Heart left ventricle (tissue), 16 donors: ENCODE results near the gene SLC2A4RG. TPM values are rescaled to one million over a fixed set of nuclear protein-coding genes. Genes with fewer than 3 reads are reported as not detected.
A peak's percentile ranks its signal among the peaks of the same experiment; 100 is the strongest.

Experiments used
- ATAC-seq, 4 donors: fragments of 200-7000 bp; cut with Tn5 transposase; one replicate each; pipeline ENCODE4 v1.9.1; 2020 to 2022; ENCODE audit warnings: moderate library complexity in 4 of 4, mild to moderate bottlenecking in 3 of 4, moderate number of reproducible peaks in 1 of 4
- DNase-seq, 5 donors: peaks; one replicate each; pipeline ENCODE4 v3.0.0-alpha.2; 2020
- H3K27ac ChIP-seq, 12 donors: fragments of 200-600 bp; sonication (generic) in 4 of 12; one replicate each; pipeline versions ENCODE4 v1.5.0 to v1.8.0; 2016 to 2022; ENCODE audit warnings: mild to moderate bottlenecking in 2 of 12
- H3K27me3 ChIP-seq, 9 donors: fragments of 200-600 bp; sonication (generic) in 2 of 9; one replicate each; pipeline versions ENCODE4 v1.5.1 to v1.8.0; 2016 to 2022; ENCODE audit warnings: mild to moderate bottlenecking in 3 of 9
- H3K36me3 ChIP-seq, 9 donors: fragments of 200-600 bp; sonication (generic) in 2 of 9; one replicate each; pipeline versions ENCODE4 v1.5.0 to v1.8.0; 2018 to 2022; ENCODE audit warnings: mild to moderate bottlenecking in 2 of 9
- H3K4me1 ChIP-seq, 12 donors: fragments of 200-600 bp; sonication (generic) in 4 of 12; one replicate each; pipeline versions ENCODE4 v1.5.0 to v1.8.0; 2016 to 2022; ENCODE audit warnings: mild to moderate bottlenecking in 3 of 12
- H3K4me3 ChIP-seq, 12 donors: fragments of 200-600 bp; sonication (generic) in 4 of 12; one replicate each; pipeline versions ENCODE4 v1.5.0 to v1.8.0; 2017 to 2022; ENCODE audit warnings: mild to moderate bottlenecking in 9 of 12, moderate library complexity in 4 of 12
- H3K9me3 ChIP-seq, 12 donors: fragments of 200-600 bp; sonication (generic) in 4 of 12; one replicate each; pipeline versions ENCODE4 v1.5.0 to v1.8.0; 2016 to 2022; ENCODE audit warnings: mild to moderate bottlenecking in 1 of 12
- POLR2A ChIP-seq, 2 donors: fragments of 450-650 bp; IDR thresholded peaks; one replicate each; pipeline ENCODE4 v1.6.1; 2017; ENCODE audit warnings: antibody characterized with exemption in 2 of 2, mild to moderate bottlenecking in 2 of 2, moderate library complexity in 2 of 2
- WGBS, 4 donors: extraction: QIAGEN DNeasy Blood & Tissue Kit in 2 of 4; methylation state at CpG; one replicate each; pipeline versions ENCODE4 v1.1.5 to v1.1.7; 2013 to 2018; 5-methylcytosine and 5-hydroxymethylcytosine counted together
- intact Hi-C, 10 donors: fragments of 100-400 bp; cut with DNase I; formaldehyde crosslinking; loops; one replicate each; pipeline versions ENCODE4 v1.11.1 to v1.14.2; 2022
- long read RNA-seq, 3 donors: library from polyadenylated mRNA; unstranded; transcript quantifications; one replicate each; pipeline ENCODE4 v2.0.0, GENCODE V29; 2020 to 2021
- polyA plus RNA-seq, 2 donors: library from polyadenylated mRNA; stranded (reverse); fragments of 200-250 nt; gene quantifications; one replicate each; pipeline ENCODE4 v1.2.3, GENCODE V29; 2013
- total RNA-seq, 9 donors: library from RNA; depleted of rRNA in 2 of 9; stranded (reverse); fragments of >200 nt in 2 of 9; fragmentation: NEBNext Ultra II Directional in 3 of 9; extraction: Animal tissue kit (Norgen Biotek cat#: 25700) in 3 of 9; gene quantifications; one replicate each; pipeline versions ENCODE4 v1.1.0 to v1.2.4, GENCODE V29; 2016 to 2023
- TF ChIP-seq, protein P1 (sequence below), 12 donors: fragments of 200-600 bp; sonication (generic) in 4 of 12; IDR thresholded peaks; one replicate each; pipeline versions ENCODE4 v1.5.0 to v1.8.0; 2018 to 2022; ENCODE audit warnings: antibody characterized with exemption in 12 of 12, mild to moderate bottlenecking in 5 of 12
- donor health status: ischemic (EF 13 %, LVEDD 7.1; RV severe dilation, severe dysfunction).
- donor health status: healthy with polysubstance abuse.
- donor health status: DM: no; HTN: yes; CAD: no.
- donor health status: DM: no; HTN: no; CAD: no.
- donor health status: ischemic (EF 25% LVEDD 6.9; RV normal size, moderate dysfunction).
- donor health status: ischemic (EF 25% LVEDD 5.7; RV mildly dilated, moderate dysfunction).
- donor health status: healthy.
- donor health status: DM: yes; HTN: yes; CAD: no.
- donor health status: ischemic (EF 35%, LVEDD 5.7; RV mildly dilated, moderate dysfunction).
- donor health status: nonischemic (EF 11% LVEDD 7.7; RV severe dilation, severe dysfunction).
- donor health status: DM: yes; HTN: yes; CAD: no.
- donor health status: PGD.
- donor health status: ischemic (EF 29% LVEDD 5.4; RV normal size, mild dysfunction).
- donor health status: nonischemic (EF 23%, LVEDD 6.1; RV moderate dilation, normal function).

SLC2A4RG gene
- total RNA-seq (10 to 100 TPM; 41.4 to 82.5 (median 70.7) TPM), polyA plus RNA-seq (10 to 100 TPM; 18.3 to 80.3 TPM)
- long read RNA-seq, donor 1, transcript SLC2A4RG-201 (8 exons, 1,731 nt) = major isoform, 28 of 69 reads
- long read RNA-seq, donor 1, partial matches to known transcripts = 13 of 69 reads
- long read RNA-seq, donor 1, other reads (novel, unspliced or antisense) = 26 of 69 reads
- long read RNA-seq, donor 2, partial matches to known transcripts = 15 of 18 reads
- long read RNA-seq, donor 2, other reads (novel, unspliced or antisense) = 2 of 18 reads
- long read RNA-seq, donor 3, transcript SLC2A4RG-201 (8 exons, 1,731 nt) = major isoform, 22 of 34 reads
- long read RNA-seq, donor 3, partial matches to known transcripts = 5 of 34 reads
- long read RNA-seq, donor 3, other reads (novel, unspliced or antisense) = 6 of 34 reads

- Histone ChIP-seq H3K4me1 (peaks cover 9 to 46% (median 35%) of the 10 kb centered on the region in 12 donors), H3K4me3 (peak within 1 kb of the TSS; percentile 51 to 95 (median 68)), H3K27ac (peak within 1 kb of the TSS; percentile 87 to 100 (median 96)), H3K9me3 (no peaks in the 10 kb centered on the region), H3K27me3 (no peaks in the 10 kb centered on the region), H3K36me3 (peaks cover 0 to 48% (median 38%) of the 10 kb centered on the region in 9 donors)
- intact Hi-C loops = loop anchor here in 2 of 10 donors (5.0 to 10.0 kb wide), 3 partner anchors 65 to 88 kb away; partner anchors contain the start of gene RTEL1 (in 1 of the 2)
- ATAC-seq (peak; percentile 50 to 73 (median 63)), DNase-seq (peak; percentile 81 to 92 (median 87))
- 0 to 4% (median 1%) methylated on average over 3 to 136 of the region's 136 CpGs for WGBS, 4 donors
- TF ChIP-seq, protein P1, sequence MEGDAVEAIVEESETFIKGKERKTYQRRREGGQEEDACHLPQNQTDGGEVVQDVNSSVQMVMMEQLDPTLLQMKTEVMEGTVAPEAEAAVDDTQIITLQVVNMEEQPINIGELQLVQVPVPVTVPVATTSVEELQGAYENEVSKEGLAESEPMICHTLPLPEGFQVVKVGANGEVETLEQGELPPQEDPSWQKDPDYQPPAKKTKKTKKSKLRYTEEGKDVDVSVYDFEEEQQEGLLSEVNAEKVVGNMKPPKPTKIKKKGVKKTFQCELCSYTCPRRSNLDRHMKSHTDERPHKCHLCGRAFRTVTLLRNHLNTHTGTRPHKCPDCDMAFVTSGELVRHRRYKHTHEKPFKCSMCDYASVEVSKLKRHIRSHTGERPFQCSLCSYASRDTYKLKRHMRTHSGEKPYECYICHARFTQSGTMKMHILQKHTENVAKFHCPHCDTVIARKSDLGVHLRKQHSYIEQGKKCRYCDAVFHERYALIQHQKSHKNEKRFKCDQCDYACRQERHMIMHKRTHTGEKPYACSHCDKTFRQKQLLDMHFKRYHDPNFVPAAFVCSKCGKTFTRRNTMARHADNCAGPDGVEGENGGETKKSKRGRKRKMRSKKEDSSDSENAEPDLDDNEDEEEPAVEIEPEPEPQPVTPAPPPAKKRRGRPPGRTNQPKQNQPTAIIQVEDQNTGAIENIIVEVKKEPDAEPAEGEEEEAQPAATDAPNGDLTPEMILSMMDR (IDR thresholded peaks at IDR 0.05) = no peak
- TF ChIP-seq POLR2A (IDR thresholded peaks at IDR 0.05) = no peak
Observed at GRCh38 chr20:63739130-63740069, at the start of gene SLC2A4RG. SLC2A4RG (plus strand) TSS chr20:63739776; CDS start chr20:63739913, 137 bp downstream.

- no peak for TF ChIP-seq POLR2A (IDR thresholded peaks at IDR 0.05)
- TF ChIP-seq, protein P1 (IDR thresholded peaks at IDR 0.05) = no peak
- ATAC-seq (no peak), DNase-seq (peak in 1 of 5 donors; percentile 42)
- Histone ChIP-seq H3K36me3 (peaks cover 0 to 24% (median 11%) of the 10 kb centered on the region in 9 donors), H3K4me1 (peaks cover 19 to 63% (median 37%) of the 10 kb centered on the region in 12 donors), H3K4me3 (no peak overlapping the region), H3K27me3 (no peaks in the 10 kb centered on the region), H3K9me3 (no peaks in the 10 kb centered on the region), H3K27ac (peak overlapping the region in 1 of 12 donors; percentile 61)
- WGBS, 4 donors = 91 to 93% (median 92%) methylated on average over 22 to 40 of the region's 40 CpGs
- intact Hi-C loops = loop anchor here in 1 of 10 donors (10.0 kb wide), 1 partner anchor 285 kb away; the partner anchor contains the start of gene SAMD10
Observed at GRCh38 chr20:63690003-63690897, 49.3 kb upstream of the SLC2A4RG start.

DNA sequence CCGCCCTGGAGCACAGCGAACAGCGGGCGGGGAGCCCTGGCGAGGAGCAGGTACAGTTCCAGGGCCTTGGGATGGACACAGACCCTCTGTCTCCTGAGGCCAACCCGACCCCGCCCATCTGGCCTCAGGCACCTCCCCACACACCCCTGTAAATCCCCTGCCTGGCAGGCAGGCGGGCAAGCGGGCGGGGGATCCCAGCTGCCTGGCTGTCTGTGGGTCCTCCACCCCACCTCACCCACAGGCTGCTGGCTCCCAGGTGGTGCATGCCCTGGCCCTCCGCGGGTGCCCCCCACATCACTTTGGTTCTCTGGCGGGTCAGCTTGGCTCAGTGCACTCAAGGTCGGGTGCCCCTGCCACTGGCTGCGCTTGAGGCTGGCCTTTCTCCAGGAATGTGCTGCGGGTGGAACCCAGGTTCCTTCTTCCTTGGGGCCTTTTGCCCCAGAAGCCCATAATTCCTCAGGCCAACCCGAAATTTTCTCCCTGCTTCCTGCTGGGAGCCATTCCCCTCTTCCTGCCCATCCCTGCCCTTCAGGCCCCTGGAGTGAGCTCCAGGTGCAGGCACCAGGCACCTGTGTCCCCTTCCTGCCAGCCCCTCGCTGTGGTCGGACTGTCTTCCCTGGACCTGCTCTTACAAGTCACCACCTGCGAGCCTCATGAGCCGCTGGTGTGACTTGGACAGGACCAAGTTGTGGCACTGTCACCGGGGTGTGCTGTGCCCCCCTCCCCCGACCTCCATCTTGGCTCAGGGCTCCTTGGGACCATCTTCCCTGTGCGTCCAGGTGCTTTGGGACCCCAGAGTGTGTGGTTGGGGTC is 48.5 kb upstream of the SLC2A4RG start:
- Histone ChIP-seq H3K9me3 (no peaks in the 10 kb centered on the region), H3K36me3 (peaks cover 0 to 28% (median 13%) of the 10 kb centered on the region in 9 donors), H3K4me3 (no peak overlapping the region), H3K4me1 (peaks cover 21 to 57% (median 36%) of the 10 kb centered on the region in 12 donors), H3K27me3 (no peaks in the 10 kb centered on the region), H3K27ac (peak overlapping the region in 1 of 12 donors; percentile 61)
- ATAC-seq = no peak
- intact Hi-C loops = loop anchor here in 1 of 10 donors (10.0 kb wide), 1 partner anchor 284 kb away; the partner anchor contains the start of gene SAMD10
- peak in 1 of 5 donors; percentile 64 for DNase-seq
- 82 to 86% (median 84%) methylated on average over 16 to 24 of the region's 24 CpGs for WGBS, 4 donors
- no peak for TF ChIP-seq POLR2A (IDR thresholded peaks at IDR 0.05)
- TF ChIP-seq, protein P1 (IDR thresholded peaks at IDR 0.05) = no peak
